AG10803 (cell line): ENCODE data around the gene CCSAP.

Experiments used
- DNase-seq: peaks from one replicate; pipeline ENCODE4 v3.0.0; 2010; ENCODE audit warnings: low read depth
- H3K4me3 ChIP-seq: 2 replicates; pipeline ENCODE4 v1.5.1; 2011; ENCODE audit warnings: mild to moderate bottlenecking, low read length, control low read depth
- CTCF ChIP-seq: conservative IDR thresholded peaks from 2 replicates; pipeline ENCODE4 v1.5.1; 2011; ENCODE audit warnings: mild to moderate bottlenecking, low read length, control low read depth, inconsistent platforms

CCSAP gene

GRCh38 chr1:229281339-229281926, 61.4 kb downstream of the CCSAP start:
- DNase-seq: no peak
- TF ChIP-seq CTCF: no peak
- no peak overlapping the region for H3K4me3 ChIP-seq

GRCh38 chr1:229280921-229281320, 61.9 kb downstream of the CCSAP start:
- TF ChIP-seq CTCF: no peak

GRCh38 chr1:229280037-229280828, 62.6 kb downstream of the CCSAP start:
- DNase-seq: no peak
- no peak overlapping the region for H3K4me3 ChIP-seq

More at GRCh38 chr1:229280921-229281320, 61.9 kb downstream of the CCSAP start:
- no peak for DNase-seq
- no peak overlapping the region for H3K4me3 ChIP-seq

GRCh38 chr1:229279242-229279641, 63.6 kb downstream of the CCSAP start:
- no peak for TF ChIP-seq CTCF
- H3K4me3 ChIP-seq: no peak overlapping the region
- DNase-seq: no peak

More at GRCh38 chr1:229280037-229280828, 62.6 kb downstream of the CCSAP start:
- no peak for TF ChIP-seq CTCF

GRCh38 chr1:229278120-229278741, 64.6 kb downstream of the CCSAP start:
- DNase-seq: no peak
- no peak overlapping the region for H3K4me3 ChIP-seq
- no peak for TF ChIP-seq CTCF

- no peak for TF ChIP-seq CTCF
- no peak for DNase-seq
Observed at GRCh38 chr1:229275005-229275404, 67.8 kb downstream of the CCSAP start.

More at GRCh38 chr1:229275005-229275404, 67.8 kb downstream of the CCSAP start:
- H3K4me3 ChIP-seq: no peak overlapping the region
